Epithelial cell of prostate (primary cell): ENCODE results near the gene RAI1.

Experiments
- DNase-seq: peaks from one replicate; pipeline ENCODE4 v3.0.0-alpha.2; 2011; ENCODE audit warnings: low read depth, low spot score
- H3K27ac ChIP-seq: fragments of 450-650 bp; 2 replicates; pipeline ENCODE4 v1.5.1; 2017; ENCODE audit warnings: mild to moderate bottlenecking

Gene RAI1

DNA sequence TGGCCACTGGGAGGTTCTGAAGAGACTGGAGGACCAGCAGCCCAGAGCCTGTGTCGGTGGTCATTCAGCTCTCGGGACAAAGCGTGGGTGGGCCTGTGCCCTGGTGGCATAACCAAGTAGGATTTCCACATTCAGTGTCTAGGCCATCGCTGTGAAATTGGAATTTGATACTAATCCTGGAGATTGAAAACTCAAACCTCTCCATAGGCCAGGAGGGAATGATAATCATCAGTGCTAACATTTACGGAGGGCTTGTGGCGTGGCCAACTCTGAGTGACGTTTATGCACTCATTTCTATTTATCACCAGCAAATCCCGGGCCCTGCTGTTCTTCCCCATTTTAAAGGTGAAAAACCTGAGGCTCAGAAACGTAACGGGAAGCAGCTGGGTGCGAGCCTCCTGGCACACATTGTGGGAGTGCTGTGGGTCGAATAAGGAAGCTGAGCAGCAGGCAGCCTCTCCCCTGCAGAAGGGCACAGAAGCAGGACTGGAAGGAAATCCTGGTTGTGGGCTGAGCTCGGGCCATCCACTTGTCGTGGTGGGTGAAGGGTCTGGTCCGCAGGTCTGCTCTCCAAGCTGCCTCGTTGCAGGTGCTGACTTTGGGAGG lies 33.1 kb downstream of the RAI1 start:
- DNase-seq, result no peak
- no peak overlapping the region for H3K27ac ChIP-seq

DNA sequence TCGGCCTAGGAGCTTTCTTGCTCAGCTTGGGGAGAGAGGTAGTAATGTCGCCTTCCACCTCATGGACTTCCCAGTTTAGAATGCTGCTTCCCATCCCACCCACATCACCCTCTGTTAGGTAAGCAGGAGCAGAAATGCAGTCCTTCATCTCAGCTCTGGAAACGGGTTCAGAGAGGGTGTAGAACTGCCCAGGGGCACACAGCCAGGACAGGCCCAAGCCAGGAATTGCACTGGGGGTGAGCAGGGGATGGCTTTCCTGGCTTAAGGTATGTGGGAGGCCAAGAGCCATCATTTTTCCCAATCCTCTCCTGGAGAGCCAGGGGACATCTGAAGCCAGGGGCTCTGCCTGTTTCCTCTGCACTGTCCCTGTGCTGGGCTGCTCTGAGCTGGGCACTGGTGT lies 33.6 kb downstream of the RAI1 start:
- no peak for DNase-seq
- H3K27ac ChIP-seq, result no peak overlapping the region

DNA sequence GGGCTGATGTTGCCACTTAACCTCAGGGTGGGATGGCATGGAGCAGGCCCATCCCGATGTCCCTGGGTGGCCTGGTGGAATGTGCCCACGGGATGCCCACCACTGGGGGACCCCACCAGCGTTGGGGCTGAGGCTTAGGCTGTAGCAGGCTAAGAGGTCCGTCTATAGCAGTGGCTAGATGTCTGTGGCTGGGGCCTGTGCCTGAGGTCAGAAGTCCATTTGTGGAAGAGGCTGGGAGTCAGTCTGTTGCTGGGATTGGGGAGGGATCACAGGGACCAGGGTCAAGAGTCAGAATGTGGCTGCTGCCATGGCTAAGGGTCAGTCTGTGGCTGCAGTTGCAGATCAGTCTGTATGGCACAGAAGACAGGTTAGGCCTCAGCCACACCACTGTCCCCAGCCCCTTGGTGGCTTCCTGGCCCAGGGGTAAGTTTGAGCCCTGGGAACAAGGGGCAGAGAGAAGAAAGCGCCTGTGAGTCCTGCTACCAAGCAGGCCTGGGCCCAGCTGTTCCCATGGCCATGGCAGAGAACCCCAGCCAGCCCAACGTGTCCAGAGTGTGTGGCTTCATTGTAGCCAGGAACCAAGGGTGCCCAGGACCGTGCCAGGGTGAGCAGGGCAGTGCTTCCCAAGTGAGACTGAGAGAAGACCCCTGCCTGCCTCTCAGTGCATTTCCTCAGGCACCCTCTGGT lies 35.7 kb downstream of the RAI1 start:
- no peak overlapping the region for H3K27ac ChIP-seq
- no peak for DNase-seq

- H3K27ac ChIP-seq, result no peak overlapping the region
- no peak for DNase-seq
These were observed 37.0 kb downstream of the RAI1 start for GRCh38 chr17:17718251-17718650.

DNA sequence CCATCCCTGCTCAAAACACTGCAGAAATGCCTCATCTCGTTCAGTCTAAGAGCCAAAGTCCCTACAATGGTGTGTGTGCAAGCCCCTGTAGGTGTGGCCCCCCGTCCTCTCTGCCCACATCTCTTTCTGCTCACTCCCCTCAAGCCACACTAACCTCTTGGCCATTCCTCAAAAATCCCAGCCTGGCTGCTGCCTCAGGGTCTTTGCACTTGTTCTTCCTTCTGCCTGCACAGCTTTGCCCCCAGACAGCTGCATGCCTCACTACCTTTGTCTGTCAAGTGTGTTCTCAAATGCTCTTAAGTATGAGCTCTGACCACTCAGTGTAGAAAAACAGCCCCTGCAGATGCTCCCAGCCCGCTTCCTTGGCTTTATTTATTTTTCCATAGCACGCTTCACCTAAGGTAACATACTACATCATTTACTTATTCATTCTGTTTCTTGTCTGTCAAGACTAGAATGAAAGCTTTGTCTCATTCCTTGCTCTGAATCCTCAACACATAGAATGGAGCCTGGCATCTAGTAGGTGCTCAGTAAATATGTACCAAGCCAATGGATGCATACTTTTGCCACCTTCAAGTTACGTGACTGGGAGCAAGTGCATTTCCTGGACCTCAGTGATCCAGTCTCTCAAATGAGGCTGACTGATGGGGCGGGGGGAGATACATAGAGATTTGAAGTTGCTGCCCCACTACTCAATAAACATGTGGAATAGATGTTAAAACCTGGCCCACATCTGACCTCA lies 38.1 kb downstream of the RAI1 start:
- H3K27ac ChIP-seq, result peak overlapping the region; percentile 45
- no peak for DNase-seq

- H3K27ac ChIP-seq, result peak overlapping the region; percentile 45
- DNase-seq, result no peak
These were observed 38.8 kb downstream of the RAI1 start for GRCh38 chr17:17719966-17720543.

- no peak for DNase-seq
These were observed 39.9 kb downstream of the RAI1 start for GRCh38 chr17:17721140-17721668.

GRCh38 chr17:17722081-17722905 lies 41.0 kb downstream of the RAI1 start:
- no peak for DNase-seq
- H3K27ac ChIP-seq, result no peak overlapping the region

More at GRCh38 chr17:17721140-17721668, 39.9 kb downstream of the RAI1 start:
- no peak overlapping the region for H3K27ac ChIP-seq

DNA sequence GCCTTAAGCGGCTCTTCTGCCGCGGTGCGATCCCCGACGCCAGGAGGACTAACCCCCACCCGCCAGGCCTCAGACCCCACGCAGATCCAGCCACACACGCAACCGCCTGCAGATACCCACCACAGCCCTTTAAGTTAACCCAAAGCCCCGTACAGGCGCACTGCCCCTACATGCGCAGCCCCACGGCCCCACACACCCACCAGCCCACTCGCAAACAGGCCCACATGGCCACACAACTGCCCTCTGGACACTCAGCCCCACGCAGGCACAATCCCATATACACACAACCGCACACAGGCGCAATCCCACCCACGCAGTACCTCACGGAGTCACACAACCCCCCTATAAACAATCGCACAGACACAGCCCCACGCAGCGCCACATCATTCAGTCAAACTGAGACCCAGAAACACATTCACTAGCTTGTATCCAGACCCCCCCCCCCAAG lies 41.7 kb downstream of the RAI1 start:
- DNase-seq, result no peak

GRCh38 chr17:17723354-17724261 lies 42.4 kb downstream of the RAI1 start:
- no peak for DNase-seq
- H3K27ac ChIP-seq, result no peak overlapping the region

More for the DNA sequence above, 41.7 kb downstream of the RAI1 start:
- H3K27ac ChIP-seq, result no peak overlapping the region

DNA sequence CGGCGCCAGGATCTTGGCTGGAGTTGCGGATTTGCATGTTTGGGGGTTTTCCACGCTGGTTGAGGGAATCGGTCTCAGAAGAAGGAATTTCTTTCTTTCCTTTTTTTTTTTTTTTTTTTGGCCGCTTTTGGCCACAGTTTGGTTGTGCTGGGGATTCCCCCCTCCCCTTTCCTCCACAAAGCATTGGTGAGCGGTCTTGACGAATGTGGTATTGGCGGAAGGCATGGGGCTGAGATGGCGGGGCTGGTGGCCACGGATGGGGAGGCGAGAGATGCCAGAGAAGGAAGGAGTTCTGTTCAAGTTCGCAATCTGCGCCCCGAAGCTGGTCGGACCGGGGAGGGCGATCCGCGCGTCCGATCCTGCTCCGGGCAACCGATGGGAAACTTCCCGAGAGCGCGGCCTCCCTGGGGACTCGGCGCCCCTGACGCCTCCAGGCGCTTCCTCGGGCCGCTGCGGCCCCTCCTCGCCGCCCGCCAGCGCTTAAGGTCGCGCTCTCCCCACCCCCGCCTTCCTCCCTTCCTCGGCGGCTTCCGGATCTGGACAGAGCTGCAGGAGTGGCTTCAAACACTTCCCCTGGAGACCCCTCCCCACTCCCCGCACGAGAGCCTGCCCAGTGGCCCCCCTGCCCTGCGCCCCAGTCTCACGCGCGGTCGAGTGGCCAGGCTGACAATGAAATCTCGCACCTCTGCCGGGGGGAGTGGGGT lies 43.2 kb downstream of the RAI1 start:
- no peak for DNase-seq
- no peak overlapping the region for H3K27ac ChIP-seq

GRCh38 chr17:17725011-17725751 lies 43.9 kb downstream of the RAI1 start:
- no peak for DNase-seq
- H3K27ac ChIP-seq, result no peak overlapping the region

GRCh38 chr17:17725752-17726457 lies 44.6 kb downstream of the RAI1 start:
- no peak for DNase-seq
- H3K27ac ChIP-seq, result no peak overlapping the region

DNA sequence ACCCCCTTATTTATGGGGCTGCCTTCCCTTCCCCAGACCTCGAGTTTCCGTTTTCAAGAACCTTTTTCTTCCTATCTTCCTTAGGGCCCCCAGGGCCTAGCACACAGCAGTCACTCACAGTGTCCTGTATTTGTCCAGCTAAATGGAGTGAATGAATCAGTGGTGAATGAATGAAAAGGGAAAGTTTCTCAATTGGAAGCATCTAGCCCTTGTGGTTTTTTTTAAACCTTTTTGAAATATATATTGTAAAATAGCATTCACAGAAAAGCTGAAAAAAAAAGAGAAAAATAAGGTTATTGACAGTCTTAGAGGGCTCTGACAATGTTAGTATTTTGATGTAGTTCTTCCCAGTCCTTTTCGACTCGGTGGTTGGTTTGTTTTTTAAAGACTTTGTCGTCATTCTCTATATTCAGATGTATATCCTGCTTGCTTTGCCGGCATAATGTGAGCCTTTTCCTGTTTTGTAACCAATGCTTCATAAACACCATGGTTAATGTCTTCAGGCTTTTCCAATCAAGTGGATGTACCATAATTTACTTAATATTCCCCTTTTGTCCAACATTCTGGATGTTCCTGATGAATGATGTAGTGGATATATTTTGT lies 45.3 kb downstream of the RAI1 start:
- no peak overlapping the region for H3K27ac ChIP-seq
- no peak for DNase-seq

- H3K27ac ChIP-seq, result no peak overlapping the region
These were observed 45.9 kb downstream of the RAI1 start for GRCh38 chr17:17727111-17727659.

DNA sequence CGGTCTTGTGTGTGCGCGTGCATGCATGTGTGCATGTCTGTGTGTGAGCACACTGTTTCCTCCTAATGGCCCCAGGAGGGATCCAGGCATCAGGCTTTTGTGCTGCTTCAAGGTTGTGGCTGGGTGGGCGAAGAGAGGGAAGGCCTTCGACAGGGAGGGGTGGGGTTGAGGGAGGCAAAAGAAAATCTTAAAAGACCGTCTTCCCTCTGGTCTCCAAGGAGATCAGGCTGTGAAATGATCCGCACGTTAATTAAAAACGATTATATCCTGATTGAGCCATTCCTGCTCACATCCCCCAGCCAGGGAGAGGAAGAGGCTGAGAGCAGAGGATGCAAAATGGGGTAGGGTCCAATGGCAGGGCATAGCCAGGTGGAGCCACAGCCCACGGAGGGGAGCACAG lies 46.9 kb downstream of the RAI1 start:
- DNase-seq, result no peak
- H3K27ac ChIP-seq, result peak overlapping the region; percentile 53

More at GRCh38 chr17:17727111-17727659, 45.9 kb downstream of the RAI1 start:
- no peak for DNase-seq
